PC-9 (cell line): ENCODE results near the gene OGFOD2. TPM values are rescaled to one million over a fixed set of nuclear protein-coding genes. Genes with fewer than 3 reads are reported as not detected.

ENCODE experiments used
- BruUV-seq: library from RNA; stranded (reverse); fragments of 400-500 nt; replicated peaks from 2 replicates; lab custom pipeline; 2021; lab: Mats Ljungman, UMichigan
- CTCF ChIA-PET: fragments of 300-600 bp; sonication (Branson Sonifier 250); formaldehyde crosslinking; loops from one replicate; lab custom pipeline; 2022; ENCODE audit warnings: antibody characterized with exemption; lab: Charles Lee
- POLR2A ChIA-PET: fragments of 300-600 bp; sonication (Branson Sonifier 250); formaldehyde crosslinking; loops from one replicate; lab custom pipeline; 2022; ENCODE audit warnings: antibody characterized with exemption; ENCODE audit not compliant: unreplicated experiment; lab: Charles Lee
- DNase-seq, 2 experiments: peaks; one replicate each; pipeline versions ENCODE4 v3.0.0 to v3.0.0-alpha.2; 2015 to 2022; ENCODE audit warnings: mixed read lengths in 1 of 2
- H2AFZ ChIP-seq: fragments of 200-600 bp; sonication (generic); 2 replicates; pipeline ENCODE4 v1.8.1; 2017; ENCODE audit warnings: antibody characterized with exemption
- H3F3A ChIP-seq: fragments of 200-600 bp; sonication (generic); 2 replicates; pipeline ENCODE4 v1.8.1; 2017; ENCODE audit warnings: antibody characterized with exemption, mild to moderate bottlenecking, low read depth; ENCODE audit not compliant: insufficient read depth
- H3K27ac ChIP-seq: fragments of 200-600 bp; sonication (generic); 2 replicates; pipeline ENCODE4 v1.6.1; 2016; ENCODE audit warnings: mixed run types
- H3K27me3 ChIP-seq: fragments of 200-600 bp; sonication (generic); 2 replicates; pipeline ENCODE4 v1.6.1; 2016; ENCODE audit warnings: low read depth, mixed run types; ENCODE audit not compliant: insufficient read depth
- H3K36me3 ChIP-seq: fragments of 200-600 bp; sonication (generic); 2 replicates; pipeline ENCODE4 v1.6.1; 2016; ENCODE audit warnings: low read depth, mixed run types
- H3K4me1 ChIP-seq: fragments of 200-600 bp; sonication (generic); replicated peaks from 2 replicates; pipeline ENCODE4 v1.6.1; 2016; ENCODE audit warnings: mixed run types; ENCODE audit not compliant: insufficient read depth
- H3K4me2 ChIP-seq: fragments of 200-600 bp; sonication (generic); 2 replicates; pipeline ENCODE4 v1.6.1; 2017; ENCODE audit warnings: mixed run types
- H3K4me3 ChIP-seq: fragments of 200-600 bp; sonication (generic); 2 replicates; pipeline ENCODE4 v1.6.1; 2016; ENCODE audit warnings: mixed run types
- H3K79me2 ChIP-seq: fragments of 200-600 bp; sonication (generic); 2 replicates; pipeline ENCODE4 v1.6.1; 2017; ENCODE audit warnings: low read depth, mixed run types
- H3K9me2 ChIP-seq: fragments of 200-600 bp; sonication (generic); 2 replicates; pipeline ENCODE4 v1.8.1; 2017; ENCODE audit warnings: mild to moderate bottlenecking; ENCODE audit not compliant: insufficient read depth
- H3K9me3 ChIP-seq: fragments of 200-600 bp; sonication (generic); 2 replicates; pipeline ENCODE4 v1.8.1; 2016; ENCODE audit warnings: low read depth; ENCODE audit not compliant: insufficient read depth
- H4K20me1 ChIP-seq: fragments of 200-600 bp; sonication (generic); 2 replicates; pipeline ENCODE4 v1.8.1; 2017; ENCODE audit not compliant: insufficient read depth
- CTCF ChIP-seq: fragments of 200-600 bp; sonication (generic); conservative IDR thresholded peaks from 2 replicates; pipeline ENCODE4 v1.6.1; 2017; ENCODE audit warnings: mixed run types, antibody characterized with exemption, mild to moderate bottlenecking, moderate library complexity
- EZH2 ChIP-seq: fragments of 200-600 bp; sonication (generic); IDR thresholded peaks from 2 replicates; pipeline ENCODE4 v1.8.0; 2017; ENCODE audit warnings: antibody characterized with exemption, low read depth
- intact Hi-C: fragments of 100-400 bp; cut with micrococcal nuclease; formaldehyde crosslinking; loops from one replicate; pipeline ENCODE4 v1.10.0; 2022; ENCODE audit not compliant: unreplicated experiment
- total RNA-seq: library from RNA; stranded (reverse); gene quantifications from 2 replicates; pipeline ENCODE4 v1.2.3, GENCODE V29; 2021

The OGFOD2 gene
- total RNA-seq, 1 experiment from 2014 or later = 33.5 TPM

- Histone ChIP-seq H3K4me3 (no peak overlapping the region), H3K27me3 (no peaks in the 10 kb centered on the region), H2AFZ (no peak overlapping the region), H3F3A (peaks cover 15% of the 10 kb centered on the region), H3K9me3 (no peaks in the 10 kb centered on the region), H3K9me2 (no peaks in the 10 kb centered on the region), H3K27ac (no peak overlapping the region), H3K4me1 (peaks cover 16% of the 10 kb centered on the region), H3K79me2 (no peaks in the 10 kb centered on the region), H4K20me1 (peaks cover 3% of the 10 kb centered on the region; the same call in 1 of the 2 replicates), H3K36me3 (no peaks in the 10 kb centered on the region), H3K4me2 (no peak overlapping the region)
- intact Hi-C loops = no loop called here
- DNase-seq = no peak
- CTCF ChIA-PET = no interaction called here
- no peak for TF ChIP-seq CTCF
- TF ChIP-seq EZH2 = no peak
- POLR2A ChIA-PET = no interaction called here
- no TSS peak for BruUV-seq
Measured at GRCh38 chr12:123022846-123023245, 47.8 kb downstream of the OGFOD2 start.

- no peak for DNase-seq
- Histone ChIP-seq H3K36me3 (no peaks in the 10 kb centered on the region), H3K4me2 (no peak overlapping the region), H2AFZ (no peak overlapping the region), H3K9me2 (no peaks in the 10 kb centered on the region), H4K20me1 (peaks cover 3% of the 10 kb centered on the region; the same call in 1 of the 2 replicates), H3K27me3 (no peaks in the 10 kb centered on the region), H3K79me2 (no peaks in the 10 kb centered on the region), H3K9me3 (no peaks in the 10 kb centered on the region), H3F3A (no peaks in the 10 kb centered on the region), H3K4me1 (peaks cover under 1% of the 10 kb centered on the region; the same call in 1 of the 2 replicates), H3K27ac (no peak overlapping the region), H3K4me3 (no peak overlapping the region)
- intact Hi-C loops = no loop called here
- CTCF ChIA-PET = interaction anchor here (0.6 kb wide), 1 partner anchor 632 kb away, joined by 6 read pairs; no protein-coding TSS in a partner anchor
- TF ChIP-seq CTCF (no peak), EZH2 (no peak)
- POLR2A ChIA-PET = no interaction called here
- no TSS peak for BruUV-seq
Measured at GRCh38 chr12:123024819-123025391, 49.9 kb downstream of the OGFOD2 start.

- Histone ChIP-seq H3K36me3 (no peaks in the 10 kb centered on the region), H3K27me3 (no peaks in the 10 kb centered on the region), H2AFZ (no peak overlapping the region), H3K4me1 (no peaks in the 10 kb centered on the region), H4K20me1 (peaks cover 3% of the 10 kb centered on the region; the same call in 1 of the 2 replicates), H3F3A (no peaks in the 10 kb centered on the region), H3K27ac (no peak overlapping the region), H3K9me3 (no peaks in the 10 kb centered on the region), H3K4me2 (no peak overlapping the region), H3K79me2 (no peaks in the 10 kb centered on the region), H3K4me3 (no peak overlapping the region), H3K9me2 (no peaks in the 10 kb centered on the region)
- ChIA-PET POLR2A (no interaction called here), CTCF (no interaction called here)
- no TSS peak for BruUV-seq
- no peak for DNase-seq
- intact Hi-C loops = no loop called here
- TF ChIP-seq CTCF = no peak
- TF ChIP-seq EZH2 = no peak
Measured at GRCh38 chr12:123026094-123026853, 51.2 kb downstream of the OGFOD2 start.
